Ascending aorta (tissue), 2 donors: ENCODE results near the gene ITM2C. TPM values are rescaled to one million over a fixed set of nuclear protein-coding genes. Genes with fewer than 3 reads are reported as not detected.
A peak's percentile ranks its signal among the peaks of the same experiment; 100 is the strongest.

Experiments
- DNase-seq, 2 donors: peaks; one replicate each; pipeline ENCODE4 v3.0.0-alpha.2; 2019; ENCODE audit warnings: low spot score in 2 of 2
- H3K27ac ChIP-seq, 2 donors: fragments of 200-600 bp; sonication (generic); one replicate each; pipeline ENCODE4 v1.5.1; 2016 to 2017; ENCODE audit warnings: mild to moderate bottlenecking in 1 of 2
- H3K27me3 ChIP-seq: fragments of 200-600 bp; sonication (generic); one replicate; pipeline ENCODE4 v1.5.1; 2017
- H3K36me3 ChIP-seq, 2 donors: fragments of 200-600 bp; sonication (generic); one replicate each; pipeline ENCODE4 v1.5.1; 2016
- H3K4me1 ChIP-seq, 2 donors: fragments of 200-600 bp; sonication (generic); one replicate each; pipeline ENCODE4 v1.5.1; 2016 to 2017; ENCODE audit warnings: mild to moderate bottlenecking in 1 of 2
- H3K4me3 ChIP-seq, 2 donors: fragments of 200-600 bp; sonication (generic); one replicate each; pipeline ENCODE4 v1.5.1; 2016 to 2017; ENCODE audit warnings: mild to moderate bottlenecking in 1 of 2
- H3K9me3 ChIP-seq, 2 donors: fragments of 200-600 bp; sonication (generic); one replicate each; pipeline ENCODE4 v1.5.1; 2016
- CTCF ChIP-seq, 3 experiments: fragments of 200-600 bp in 2 of 3; fragments of 450-650 bp in 1 of 3; sonication (generic) in 2 of 3; IDR thresholded peaks; one replicate each; pipeline ENCODE4 v1.5.1; 2016 to 2019; ENCODE audit warnings: antibody characterized with exemption in 3 of 3, mild to moderate bottlenecking in 1 of 3, moderate library complexity in 1 of 3
- intact Hi-C: fragments of 100-400 bp; cut with DNase I; formaldehyde crosslinking; loops from one replicate; pipeline ENCODE4 v1.15.1; 2023
- total RNA-seq: library from RNA; depleted of rRNA; stranded (reverse); fragments of >200 nt; gene quantifications from one replicate; pipeline ENCODE4 v1.1.0, GENCODE V29; 2016

The ITM2C gene
- total RNA-seq, 1 donor from 2014 or later = 84.9 TPM

- Histone ChIP-seq H3K27ac (peak overlapping the region; percentile 51 to 60), H3K9me3 (no peaks in the 10 kb centered on the region), H3K4me1 (peaks cover 3 to 22% of the 10 kb centered on the region in 2 donors), H3K27me3 (no peaks in the 10 kb centered on the region), H3K4me3 (peak overlapping the region in 1 of 2 donors; percentile 31), H3K36me3 (peaks cover 2 to 3% of the 10 kb centered on the region in 2 donors)
- intact Hi-C loops = no loop called here
- DNase-seq = peak in 1 of 2 donors; percentile 53
- no peak for TF ChIP-seq CTCF (IDR thresholded peaks at IDR 0.05)
Measured at GRCh38 chr2:230870544-230871360, 6.0 kb downstream of the ITM2C start.

- peaks cover 3 to 8% of the 10 kb centered on the region in 2 donors for H3K36me3 ChIP-seq
- TF ChIP-seq CTCF (IDR thresholded peaks at IDR 0.05) = no peak
Measured at GRCh38 chr2:230871361-230872150, 6.8 kb downstream of the ITM2C start.

GRCh38 chr2:230872151-230872967 is 7.6 kb downstream of the ITM2C start:
- H3K36me3 ChIP-seq = peaks cover 11 to 15% of the 10 kb centered on the region in 2 donors
- peak overlapping the region in 1 of 2 donors; percentile 51 for H3K27ac ChIP-seq
- H3K4me3 ChIP-seq = no peak overlapping the region
- no peak for TF ChIP-seq CTCF (IDR thresholded peaks at IDR 0.05)
- H3K4me1 ChIP-seq = peaks cover 0 to 16% of the 10 kb centered on the region in 2 donors
- no peaks in the 10 kb centered on the region for H3K9me3 ChIP-seq
- no peaks in the 10 kb centered on the region for H3K27me3 ChIP-seq
- intact Hi-C loops = no loop called here
- DNase-seq = peak in 1 of 2 donors; percentile 41

More at GRCh38 chr2:230871361-230872150, 6.8 kb downstream of the ITM2C start:
- no peaks in the 10 kb centered on the region for H3K9me3 ChIP-seq
- peak in 1 of 2 donors; percentile 53 for DNase-seq
- peaks cover 0 to 16% of the 10 kb centered on the region in 2 donors for H3K4me1 ChIP-seq
- H3K27ac ChIP-seq = peak overlapping the region; percentile 51 to 60
- no peaks in the 10 kb centered on the region for H3K27me3 ChIP-seq
- intact Hi-C loops = no loop called here
- H3K4me3 ChIP-seq = no peak overlapping the region

GRCh38 chr2:230872968-230873660 is 8.4 kb downstream of the ITM2C start:
- intact Hi-C loops = no loop called here
- no peak overlapping the region for H3K4me3 ChIP-seq
- H3K9me3 ChIP-seq = no peaks in the 10 kb centered on the region
- H3K27ac ChIP-seq = no peak overlapping the region
- TF ChIP-seq CTCF (IDR thresholded peaks at IDR 0.05) = no peak
- H3K27me3 ChIP-seq = no peaks in the 10 kb centered on the region
- peaks cover 13 to 22% of the 10 kb centered on the region in 2 donors for H3K36me3 ChIP-seq
- DNase-seq = peak in 1 of 2 donors; percentile 52
- H3K4me1 ChIP-seq = peaks cover 0 to 16% of the 10 kb centered on the region in 2 donors
